DMS114 treated with DMSO at 0.1 percent for 48 hours (cell line): ENCODE measurements around the gene PPTC7.
A peak's percentile ranks its signal among the peaks of the same experiment; 100 is the strongest.
"Not testable (repeated sequence)": the region's sequence is repeated elsewhere in the genome, so short reads cannot be mapped to it uniquely, and the experiment has no call there.

ENCODE experiments used
- DNase-seq: peaks from one replicate; lab custom pipeline; 2025; ENCODE audit not compliant: unreplicated experiment; lab: John Stamatoyannopoulos, UW

The PPTC7 gene

DNA sequence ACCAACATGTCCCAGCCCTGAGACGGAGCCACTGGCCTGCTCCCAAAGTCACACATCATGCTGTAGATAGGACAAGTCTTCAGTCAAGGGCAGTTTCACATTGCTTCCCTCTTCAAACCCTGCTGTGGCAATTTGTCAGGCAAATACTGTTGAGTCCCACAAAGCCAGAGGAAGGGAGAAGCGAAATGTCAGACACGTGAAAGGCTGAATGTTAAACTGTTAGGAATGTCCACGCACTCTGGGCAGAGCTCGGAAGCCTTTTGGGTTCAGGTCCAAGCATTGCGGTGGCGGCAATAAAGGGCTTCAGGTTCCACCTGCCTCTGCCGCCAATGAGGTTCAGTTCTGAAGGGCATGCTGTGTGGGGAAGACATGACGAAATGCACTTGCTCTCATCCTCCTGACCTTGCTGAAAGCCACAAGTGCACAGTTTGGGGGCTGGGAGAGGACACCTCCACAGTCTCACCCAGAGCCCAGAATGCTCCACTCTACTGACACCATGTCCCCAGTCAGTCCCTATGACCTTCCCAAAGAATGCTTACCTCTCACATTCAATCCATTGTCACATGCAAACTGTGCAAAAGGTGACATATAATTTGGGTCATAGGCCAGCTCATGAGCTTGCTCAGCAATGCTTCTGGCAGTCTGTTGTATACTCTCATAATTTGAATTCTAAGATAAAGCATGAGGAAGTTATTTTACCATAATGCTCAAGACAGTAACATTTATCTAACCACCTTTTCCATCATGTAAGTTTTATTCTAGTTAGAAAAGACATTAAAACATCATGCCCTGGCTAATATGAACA lies 45.3 kb downstream of the PPTC7 start:
- no peak for DNase-seq

GRCh38 chr12:110536834-110537604 lies 46.1 kb downstream of the PPTC7 start:
- DNase-seq, result no peak

DNA sequence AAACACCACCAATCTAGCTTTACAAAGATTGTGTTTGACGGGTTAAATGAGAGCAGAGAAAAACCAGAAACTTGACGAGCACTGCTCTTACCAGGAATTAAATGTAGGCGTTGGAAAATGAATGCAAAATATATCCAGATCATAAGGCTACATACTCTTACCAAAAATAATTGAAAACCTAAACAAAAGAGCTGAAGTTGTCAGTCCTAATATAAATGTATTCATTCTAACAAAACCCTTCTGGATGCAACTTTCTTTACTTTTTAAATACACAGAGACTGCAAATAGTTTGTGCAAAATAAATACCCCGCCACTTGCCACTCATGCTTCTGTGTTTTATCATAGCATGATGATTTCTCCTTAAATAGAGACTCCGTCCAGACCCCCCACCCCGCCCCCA lies 48.3 kb downstream of the PPTC7 start:
- DNase-seq, result no peak

DNA sequence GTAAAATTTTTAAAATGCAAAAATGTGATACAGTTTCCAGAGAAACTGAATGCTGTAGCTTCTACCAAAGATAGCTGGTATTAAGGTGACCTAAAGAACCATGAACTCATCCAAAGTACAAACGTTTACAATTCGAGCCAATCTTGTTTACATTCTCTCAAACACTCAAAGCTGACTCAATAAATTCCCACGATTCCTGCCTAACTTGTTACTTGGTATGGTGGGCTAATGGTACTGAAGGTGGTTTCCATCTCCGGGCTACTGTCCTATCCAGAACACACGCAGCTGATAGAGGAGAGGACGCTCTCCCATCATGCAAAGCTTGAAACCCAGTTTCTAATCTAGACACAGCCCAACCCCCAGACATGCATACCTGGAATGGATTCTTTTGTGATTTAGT lies 49.5 kb downstream of the PPTC7 start:
- no peak for DNase-seq

DNA sequence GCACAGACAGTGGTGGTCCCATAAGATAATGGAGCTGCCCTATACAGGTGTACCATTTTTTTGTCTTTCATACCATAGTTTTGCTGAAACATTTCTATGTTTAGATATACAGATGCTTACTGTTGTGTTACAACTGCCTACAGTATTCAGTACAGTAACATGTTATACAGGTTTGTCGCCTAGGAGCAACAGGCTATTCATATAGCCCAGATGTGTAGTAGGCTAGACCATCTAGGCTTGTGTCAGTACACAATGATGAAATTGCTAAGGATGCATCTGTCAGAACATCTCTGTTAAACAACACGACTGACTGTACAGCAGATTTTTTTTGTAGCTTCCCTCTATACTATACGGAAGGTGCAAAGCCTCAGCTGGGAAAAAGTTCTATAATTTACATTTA lies 50.5 kb downstream of the PPTC7 start:
- DNase-seq, result no peak

DNA sequence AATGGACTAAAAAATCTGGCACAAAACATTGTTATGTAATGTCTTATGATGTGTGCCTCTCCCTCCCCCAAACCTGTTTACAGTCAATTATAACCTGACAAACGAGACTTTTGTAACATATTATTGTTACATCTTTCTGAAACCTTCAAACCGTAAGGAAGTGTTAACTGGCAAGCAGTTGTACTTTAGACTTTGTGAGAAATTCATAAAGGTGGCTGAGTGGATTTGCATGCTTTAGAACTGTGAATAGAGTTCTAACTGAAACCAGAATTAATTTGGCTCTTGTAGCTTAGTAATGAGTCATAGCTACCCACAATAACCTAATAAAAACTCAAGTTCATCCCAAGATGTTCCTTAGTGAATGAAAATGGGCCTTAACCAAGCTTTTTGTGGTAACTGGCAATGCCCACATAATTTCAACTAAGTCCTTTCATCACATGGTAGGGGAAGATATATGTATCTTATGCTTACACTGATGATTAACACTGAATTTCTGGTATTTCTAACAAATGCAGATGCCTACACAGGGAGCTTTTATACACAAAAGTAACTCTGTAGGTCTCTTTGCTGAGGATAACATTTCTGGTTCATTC lies 51.3 kb downstream of the PPTC7 start:
- no peak for DNase-seq

DNA sequence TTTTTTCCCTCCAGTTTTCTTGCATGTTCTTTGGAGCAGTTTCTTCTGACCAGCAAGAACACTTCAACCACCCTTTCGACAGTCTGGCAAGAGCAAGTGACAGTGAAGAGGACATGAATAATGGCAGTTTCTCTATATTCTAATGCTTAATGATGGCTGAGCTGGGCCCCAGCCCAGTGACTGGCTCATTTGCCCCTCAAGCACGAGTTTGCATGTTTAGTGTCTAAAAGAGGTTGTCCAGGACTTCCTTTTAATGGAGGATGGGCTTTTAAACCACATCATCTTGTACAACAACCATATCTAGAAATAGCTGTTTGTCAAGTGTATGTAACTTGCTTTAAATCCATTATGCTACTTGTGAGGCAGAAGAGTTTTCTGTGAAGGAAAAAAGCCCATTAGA lies 52.6 kb downstream of the PPTC7 start:
- no peak for DNase-seq

DNA sequence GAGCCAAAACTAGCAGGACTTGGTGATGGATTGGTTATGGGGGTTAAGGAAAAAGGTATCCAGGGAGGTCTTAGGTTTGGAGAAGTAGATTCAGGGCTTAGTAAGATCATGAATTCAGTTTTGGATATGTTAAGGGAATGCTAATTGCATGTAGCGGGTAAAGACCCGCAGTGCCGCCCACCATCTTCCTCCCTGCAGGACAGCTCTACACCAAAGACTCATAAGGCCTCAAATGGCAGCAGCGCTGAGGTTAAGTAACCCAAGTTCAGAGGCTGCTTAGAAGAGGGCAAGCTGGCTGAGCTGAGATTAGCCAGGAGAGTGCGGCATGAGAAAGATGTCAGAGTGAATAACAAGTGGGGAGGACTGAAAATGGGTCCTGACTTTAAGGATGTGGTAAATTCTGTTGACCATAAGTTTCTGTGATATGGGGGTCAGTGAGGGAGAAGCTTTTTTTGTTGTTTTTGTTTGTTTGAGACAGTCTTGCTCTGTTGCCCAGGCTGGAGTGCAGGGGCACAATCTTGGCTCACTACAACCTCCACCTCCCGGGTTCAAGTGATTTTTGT lies 54.8 kb downstream of the PPTC7 start:
- no peak for DNase-seq

DNA sequence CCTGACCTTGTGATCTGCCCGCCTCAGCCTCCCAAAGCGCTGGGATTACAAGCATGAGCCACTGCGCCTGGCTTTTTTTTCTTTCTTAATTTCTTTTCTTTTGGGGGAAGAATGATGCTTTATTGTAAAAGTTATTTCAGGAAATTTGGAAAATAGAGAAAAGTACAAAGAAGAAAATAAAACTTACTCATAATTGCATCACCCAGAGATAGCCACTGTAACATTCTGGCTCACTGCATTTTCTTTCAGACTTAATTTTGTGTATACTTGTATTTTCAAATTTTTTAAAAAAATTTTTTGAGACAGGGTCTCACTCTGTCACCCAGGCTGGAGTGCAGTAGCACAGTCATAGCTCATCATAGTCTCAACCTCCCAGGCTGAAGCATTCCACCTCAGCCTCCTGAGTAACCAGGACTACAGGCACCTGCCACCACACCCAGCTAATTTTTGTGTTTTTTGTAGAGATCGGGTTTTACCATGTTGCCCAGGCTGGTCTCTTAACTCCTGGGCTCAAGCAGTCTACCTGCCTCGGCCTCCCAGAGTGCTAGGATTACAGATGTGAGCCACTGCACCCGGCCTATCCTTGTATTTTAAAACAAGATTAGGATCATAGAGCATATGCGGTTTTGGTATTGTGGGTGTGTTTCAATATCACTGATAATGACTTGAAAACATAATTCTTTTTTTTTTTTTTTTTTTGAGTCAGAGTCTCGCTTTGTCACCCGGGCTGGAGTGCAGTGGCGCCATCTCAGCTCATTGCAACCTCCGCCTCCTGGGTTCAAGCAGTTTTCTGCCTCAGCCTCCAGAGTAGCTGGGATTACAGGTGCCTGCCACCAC lies 62.0 kb downstream of the PPTC7 start:
- DNase-seq, result not testable (repeated sequence)

DNA sequence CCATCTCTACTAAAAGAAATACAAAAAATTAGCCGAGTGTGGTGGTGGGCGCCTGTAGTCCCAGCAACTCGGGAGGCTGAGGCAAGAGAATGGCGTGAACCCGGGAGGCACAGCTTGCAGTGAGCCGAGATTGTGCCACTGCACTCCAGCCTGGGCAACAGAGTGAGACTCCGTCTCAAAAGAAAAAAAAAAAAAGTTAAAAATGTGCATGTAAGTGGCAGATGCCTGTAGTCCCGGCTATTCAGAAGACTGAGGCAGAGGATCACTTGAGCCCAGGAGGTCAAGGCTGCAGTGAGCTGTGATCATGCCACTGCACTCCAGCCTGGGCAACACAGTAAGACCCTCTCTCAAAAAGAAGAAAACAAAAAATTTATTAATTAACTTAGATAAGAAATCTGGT lies 65.1 kb downstream of the PPTC7 start:
- DNase-seq, result not testable (repeated sequence)

DNA sequence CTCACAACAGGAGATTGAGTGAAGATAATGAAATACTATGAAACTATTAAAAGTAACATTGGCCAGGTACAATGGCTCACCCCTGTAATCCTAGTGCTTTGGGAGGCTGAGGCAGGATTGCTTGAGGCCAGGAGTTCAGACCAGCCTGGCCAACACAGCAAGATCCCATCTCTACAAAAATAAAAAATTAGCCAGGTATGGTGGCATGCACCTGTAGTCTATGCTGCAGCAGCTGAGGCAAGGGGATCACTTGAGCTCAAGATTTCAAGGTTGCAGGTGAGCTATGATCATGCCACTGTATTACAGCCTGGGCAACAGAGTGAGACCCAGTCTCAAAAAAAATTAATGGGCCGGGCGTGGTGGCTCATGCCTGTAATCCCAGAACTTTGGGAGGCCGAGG lies 66.1 kb downstream of the PPTC7 start:
- no peak for DNase-seq

GRCh38 chr12:110514363-110514762 lies 68.8 kb downstream of the PPTC7 start:
- no peak for DNase-seq

DNA sequence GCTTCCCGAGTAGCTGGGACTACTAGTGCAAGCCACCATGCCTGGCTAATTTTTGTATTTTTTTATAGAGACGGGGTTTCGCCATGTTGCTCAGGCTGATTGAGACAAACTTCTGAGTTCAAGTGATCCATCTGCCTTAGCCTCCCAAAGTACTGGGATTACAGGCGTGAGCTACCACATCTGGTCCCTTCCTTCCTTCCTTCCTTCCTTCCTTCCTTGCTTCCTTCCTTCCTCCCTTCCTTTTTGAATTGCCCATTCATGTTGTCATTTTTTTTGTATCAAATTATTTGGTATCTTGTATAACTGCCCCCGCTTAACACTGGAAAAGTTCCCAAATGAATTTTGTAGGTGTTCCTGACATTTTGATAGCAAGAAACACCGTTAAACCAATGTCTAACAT lies 69.3 kb downstream of the PPTC7 start:
- no peak for DNase-seq

DNA sequence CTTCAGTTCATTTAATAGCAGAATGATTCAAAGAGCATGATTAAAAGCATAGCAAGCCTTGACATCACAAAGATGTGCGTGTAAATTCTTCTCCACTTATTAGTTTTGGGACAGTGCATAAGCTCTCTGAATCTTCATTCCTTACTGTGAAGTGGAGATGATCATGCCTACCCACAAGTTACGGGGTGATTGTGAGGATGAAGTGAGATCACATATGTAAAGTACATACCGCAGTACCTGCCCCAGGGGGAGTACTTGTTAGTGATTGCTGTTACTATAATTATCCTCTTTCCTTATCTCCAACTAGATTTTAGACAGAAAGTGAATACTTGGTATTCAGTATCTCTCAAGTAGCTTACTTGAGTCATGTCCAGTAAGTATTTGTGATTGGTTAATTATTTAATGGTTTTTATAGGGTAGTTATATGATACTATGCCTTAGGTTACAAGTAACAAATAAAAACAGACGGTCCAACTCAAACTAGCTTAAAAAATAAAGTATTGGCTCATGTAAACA lies 75.0 kb downstream of the PPTC7 start:
- no peak for DNase-seq

GRCh38 chr12:110505332-110505731 lies 77.8 kb downstream of the PPTC7 start:
- DNase-seq, result no peak

DNA sequence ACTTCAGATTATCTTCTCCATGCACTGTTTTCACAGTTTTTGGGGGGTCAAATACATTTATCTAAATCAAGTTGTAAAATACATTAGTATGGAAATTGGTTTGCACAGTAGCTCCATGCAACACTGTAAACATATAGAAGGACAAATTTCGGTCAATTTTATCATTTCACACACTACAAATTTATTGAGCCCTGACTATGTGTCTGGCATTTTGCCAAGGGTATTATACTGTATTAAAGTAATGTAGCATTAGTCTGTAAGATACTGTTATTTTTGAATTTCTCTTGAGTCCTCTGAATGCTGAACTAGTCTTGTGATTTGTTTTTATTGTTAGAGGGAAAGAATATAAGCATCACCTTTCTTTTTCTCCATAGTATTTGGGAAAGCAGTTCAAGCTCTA lies 79.7 kb downstream of the PPTC7 start:
- no peak for DNase-seq

GRCh38 chr12:110501752-110502738 lies 81.1 kb downstream of the PPTC7 start, which contains the start of the genes RAD9B and VPS29:
Gene RAD9B, plus strand, starts transcription at chr12:110502331. Its CDS starts 7 bp downstream, at chr12:110502338.
Gene VPS29, minus strand, starts transcription at chr12:110502111. Its CDS starts 60 bp downstream, at chr12:110502051.
- DNase-seq, result peak; percentile 99

GRCh38 chr12:110501399-110501751 lies 81.7 kb downstream of the PPTC7 start:
- DNase-seq, result peak; percentile 53

- no peak for DNase-seq
Measured at GRCh38 chr12:110498984-110499706, 84.0 kb downstream of the PPTC7 start.
